Fibroblast of peridontal ligament (primary cell): ENCODE data around the gene RC3H1.

Source experiments
- DNase-seq: peaks from one replicate; pipeline ENCODE4 v3.0.0-alpha.2; 2010; ENCODE audit errors: extremely low read depth

Gene RC3H1

DNA sequence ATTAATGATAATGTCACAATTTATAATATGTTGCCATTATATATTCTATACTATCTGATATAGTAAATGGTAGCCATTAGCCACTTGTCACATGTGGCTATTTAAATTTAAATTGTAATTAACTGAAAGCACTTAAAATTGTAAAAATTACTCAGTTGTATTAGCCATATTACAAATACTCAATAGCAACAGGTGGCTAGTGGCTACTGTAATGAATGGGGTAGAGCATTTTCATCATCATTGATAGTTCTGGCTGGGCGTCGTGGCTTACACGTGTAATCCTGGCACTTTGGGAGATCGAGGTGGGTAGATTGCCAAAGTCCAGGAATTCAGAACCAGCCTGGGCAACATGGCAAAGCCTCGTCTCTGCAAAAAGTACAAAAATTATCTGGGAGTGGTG, 137.5 kb downstream of the RC3H1 start:
- DNase-seq, result no peak
